ENCODE results near the gene ADORA2A.
"Not testable (repeated sequence)": the region's sequence is repeated elsewhere in the genome, so short reads cannot be mapped to it uniquely, and the experiment has no call there.

Gene ADORA2A

DNA sequence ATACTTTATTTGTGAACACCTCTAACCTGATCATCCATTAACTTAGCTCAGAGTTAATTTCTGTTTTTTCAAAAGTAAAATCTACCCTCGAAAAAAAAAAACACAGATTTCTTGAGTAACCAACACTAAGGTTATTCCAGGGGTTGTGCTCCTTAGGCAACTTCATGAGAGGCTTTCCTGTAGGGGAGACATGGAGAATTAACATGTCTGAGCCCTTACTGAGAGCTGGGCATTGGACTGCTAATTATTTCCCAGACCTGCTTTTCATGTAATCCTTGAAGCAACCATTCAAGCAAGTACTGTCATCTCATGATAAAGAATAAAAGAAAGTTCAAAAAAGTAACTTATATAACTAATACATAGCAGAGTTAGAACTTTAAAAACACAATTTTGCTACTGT, 54.2 kb downstream of the ADORA2A start:
- H3K36me3 ChIP-seq (ENCODE audit: insufficient read depth, low read length) = no peaks in the 10 kb centered on the region
- no peak overlapping the region for H3K9ac ChIP-seq (ENCODE audit: low read depth, low read length)
- H3K4me1 ChIP-seq (ENCODE audit: insufficient read depth, low read length) = peaks cover 18% of the 10 kb centered on the region
- no peaks in the 10 kb centered on the region for H3K9me3 ChIP-seq (ENCODE audit: control insufficient read depth, insufficient read depth, low read length)

DNA sequence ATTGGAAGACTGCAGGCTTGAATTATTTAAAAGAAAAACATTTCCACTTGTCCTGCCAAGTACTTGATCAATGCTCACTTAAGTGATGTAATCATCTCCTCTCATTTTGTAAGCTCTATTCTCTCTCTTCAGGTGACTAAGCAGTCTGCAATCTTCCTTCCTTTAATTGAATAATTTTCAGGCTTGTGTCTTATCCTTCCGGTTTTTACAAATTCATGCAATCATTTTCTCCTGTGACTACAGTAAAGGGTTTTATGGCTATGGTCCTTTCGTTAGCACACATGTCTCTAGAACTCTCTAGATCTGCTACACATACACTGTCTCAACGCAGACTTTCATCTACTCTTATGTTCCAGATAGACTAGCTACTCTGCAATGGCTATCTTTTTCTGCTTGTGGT, 55.2 kb downstream of the ADORA2A start:
- no peaks in the 10 kb centered on the region for H3K9me3 ChIP-seq (ENCODE audit: control insufficient read depth, insufficient read depth, low read length)
- H3K9ac ChIP-seq (ENCODE audit: low read depth, low read length) = no peak overlapping the region
- no peaks in the 10 kb centered on the region for H3K36me3 ChIP-seq (ENCODE audit: insufficient read depth, low read length)
- peaks cover 18% of the 10 kb centered on the region for H3K4me1 ChIP-seq (ENCODE audit: insufficient read depth, low read length)

DNA sequence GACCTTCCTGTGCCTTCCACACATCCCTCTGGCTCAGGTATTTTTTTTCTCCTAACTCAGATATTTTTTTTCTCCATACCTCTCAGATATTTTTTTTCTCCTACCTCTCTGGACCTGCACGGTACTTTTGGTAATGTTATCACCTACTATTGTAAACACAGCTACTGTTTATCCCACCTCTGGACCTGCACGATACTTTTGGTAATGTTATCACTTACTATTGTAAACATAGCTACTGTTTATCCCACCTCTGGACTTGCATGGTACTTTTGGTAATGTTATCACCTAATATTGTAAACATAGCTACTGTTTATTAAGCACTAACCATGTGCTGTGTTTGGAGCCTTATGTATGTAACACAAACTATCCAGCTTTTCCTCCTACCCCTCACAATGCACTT, 55.6 kb downstream of the ADORA2A start:
- Histone ChIP-seq H3K9ac (ENCODE audit: low read depth, low read length) (no peak overlapping the region), H3K9me3 (ENCODE audit: control insufficient read depth, insufficient read depth, low read length) (no peaks in the 10 kb centered on the region), H3K4me1 (ENCODE audit: insufficient read depth, low read length) (peaks cover 18% of the 10 kb centered on the region), H3K36me3 (ENCODE audit: insufficient read depth, low read length) (no peaks in the 10 kb centered on the region)

DNA sequence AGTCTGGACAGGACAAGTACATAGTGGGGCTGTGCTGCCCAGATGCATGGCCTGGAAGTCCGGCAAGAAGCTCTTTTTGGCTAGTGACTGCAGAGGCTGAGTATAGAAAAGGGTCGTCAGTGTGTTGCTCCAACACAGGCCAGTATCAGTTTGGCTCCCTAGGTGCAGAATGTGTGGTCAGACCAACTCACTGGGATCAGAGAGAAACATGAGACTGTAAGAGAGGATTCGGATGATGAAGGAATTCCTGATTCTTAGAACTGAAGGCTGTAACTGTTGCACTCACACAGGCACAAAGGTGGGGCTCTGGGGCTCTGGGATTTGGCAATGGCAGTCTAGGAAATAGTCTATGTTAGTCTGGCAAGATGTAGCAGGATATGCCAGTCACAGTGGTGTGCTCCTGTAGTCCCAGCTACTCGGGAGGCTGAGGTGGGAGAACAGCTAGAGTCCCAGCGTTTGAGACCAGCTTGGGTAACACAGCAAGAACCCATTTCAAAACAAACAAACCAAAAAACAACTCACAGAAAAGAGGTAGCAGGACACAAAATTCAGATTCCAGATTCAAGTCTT, 56.7 kb downstream of the ADORA2A start:
- no peaks in the 10 kb centered on the region for H3K36me3 ChIP-seq (ENCODE audit: insufficient read depth, low read length)
- H3K9me3 ChIP-seq (ENCODE audit: control insufficient read depth, insufficient read depth, low read length) = no peaks in the 10 kb centered on the region
- peaks cover 18% of the 10 kb centered on the region for H3K4me1 ChIP-seq (ENCODE audit: insufficient read depth, low read length)
- no peak overlapping the region for H3K9ac ChIP-seq (ENCODE audit: low read depth, low read length)

DNA sequence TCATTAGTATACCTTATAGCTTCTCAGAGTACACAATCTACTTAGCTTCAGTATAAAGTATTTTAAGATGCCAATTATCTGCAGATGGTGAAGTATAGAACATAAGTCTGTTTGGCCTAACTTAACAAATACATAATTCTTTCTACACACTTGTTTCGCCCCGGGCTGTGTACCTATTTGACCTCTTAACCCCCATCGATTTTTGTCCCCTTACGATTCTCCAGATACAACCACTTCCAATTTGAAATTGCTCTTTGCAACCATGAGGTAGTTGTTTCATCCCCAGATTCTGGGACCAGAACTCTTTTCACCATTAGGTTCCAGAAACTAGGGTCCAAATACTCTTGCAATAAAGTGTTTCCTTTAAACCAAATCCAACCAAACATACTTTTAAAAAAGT, 57.8 kb downstream of the ADORA2A start:
- Histone ChIP-seq H3K36me3 (ENCODE audit: insufficient read depth, low read length) (no peaks in the 10 kb centered on the region), H3K9ac (ENCODE audit: low read depth, low read length) (no peak overlapping the region), H3K9me3 (ENCODE audit: control insufficient read depth, insufficient read depth, low read length) (no peaks in the 10 kb centered on the region), H3K4me1 (ENCODE audit: insufficient read depth, low read length) (peaks cover 18% of the 10 kb centered on the region)

DNA sequence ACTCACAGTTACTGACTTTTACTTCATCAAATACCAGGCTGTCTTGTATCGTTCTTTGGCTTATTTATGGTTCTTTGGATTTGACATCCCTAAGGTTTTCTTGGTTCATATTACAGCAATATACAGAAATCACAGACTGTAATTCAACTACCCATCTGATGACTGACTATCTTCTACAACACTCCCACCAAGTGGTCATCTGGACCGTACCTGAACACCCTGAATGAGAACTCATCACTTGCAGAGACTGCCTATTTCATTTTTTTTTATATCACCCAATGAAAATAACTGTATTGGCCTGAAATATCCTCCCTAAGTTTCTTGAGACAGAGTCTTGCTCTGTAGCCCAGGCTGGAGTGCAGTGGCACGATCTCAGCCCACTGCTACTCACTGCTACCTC, 58.2 kb downstream of the ADORA2A start:
- Histone ChIP-seq H3K9me3 (ENCODE audit: control insufficient read depth, insufficient read depth, low read length) (no peaks in the 10 kb centered on the region), H3K4me1 (ENCODE audit: insufficient read depth, low read length) (peaks cover 18% of the 10 kb centered on the region), H3K9ac (ENCODE audit: low read depth, low read length) (no peak overlapping the region), H3K36me3 (ENCODE audit: insufficient read depth, low read length) (no peaks in the 10 kb centered on the region)

DNA sequence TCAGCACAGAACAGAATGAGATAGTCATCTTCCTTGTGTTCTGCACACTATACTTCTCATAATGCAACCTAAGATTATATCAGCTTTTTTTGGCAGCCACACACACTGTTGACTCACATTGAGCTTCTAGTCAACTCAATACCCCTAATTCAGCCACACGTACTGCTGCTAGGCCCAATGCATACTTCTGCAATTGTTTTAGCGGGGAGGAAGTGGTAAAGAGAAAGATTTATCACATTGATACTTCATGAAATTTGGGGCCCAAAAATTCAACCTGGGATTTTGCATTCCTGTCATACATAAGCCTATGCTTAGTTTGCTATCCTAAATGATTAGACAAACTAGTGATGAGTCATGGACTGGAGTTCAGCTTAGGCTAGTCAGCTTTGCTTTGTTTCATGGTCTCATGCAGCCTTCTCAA, 59.1 kb downstream of the ADORA2A start:
- H3K4me1 ChIP-seq (ENCODE audit: insufficient read depth, low read length) = peaks cover 14% of the 10 kb centered on the region
- no peaks in the 10 kb centered on the region for H3K36me3 ChIP-seq (ENCODE audit: insufficient read depth, low read length)
- H3K9ac ChIP-seq (ENCODE audit: low read depth, low read length) = no peak overlapping the region
- no peaks in the 10 kb centered on the region for H3K9me3 ChIP-seq (ENCODE audit: control insufficient read depth, insufficient read depth, low read length)

DNA sequence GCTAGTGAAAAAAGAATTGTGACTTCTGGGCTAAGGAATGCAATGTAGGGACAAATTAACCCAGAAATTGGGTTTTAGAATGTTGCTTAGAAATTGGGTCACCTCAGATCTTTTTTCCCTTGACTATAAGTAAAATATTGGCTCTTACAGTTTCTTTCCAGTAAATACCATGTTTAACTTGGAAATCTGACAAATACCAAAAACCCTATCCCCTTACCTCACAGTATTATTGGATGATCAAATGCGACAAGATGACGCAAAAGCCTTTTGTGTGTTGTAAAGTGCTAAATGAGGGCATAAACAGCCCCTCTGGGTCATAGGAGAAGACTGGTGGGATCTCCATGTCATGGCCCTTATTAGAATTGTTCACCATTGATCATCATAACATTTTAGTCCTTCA, 61.6 kb downstream of the ADORA2A start:
- H3K9ac ChIP-seq (ENCODE audit: low read depth, low read length) = no peak overlapping the region
- H3K36me3 ChIP-seq (ENCODE audit: insufficient read depth, low read length) = no peaks in the 10 kb centered on the region
- peaks cover 4% of the 10 kb centered on the region; the same call in 1 of the 2 replicates for H3K4me1 ChIP-seq (ENCODE audit: insufficient read depth, low read length)
- H3K9me3 ChIP-seq (ENCODE audit: control insufficient read depth, insufficient read depth, low read length) = no peaks in the 10 kb centered on the region

DNA sequence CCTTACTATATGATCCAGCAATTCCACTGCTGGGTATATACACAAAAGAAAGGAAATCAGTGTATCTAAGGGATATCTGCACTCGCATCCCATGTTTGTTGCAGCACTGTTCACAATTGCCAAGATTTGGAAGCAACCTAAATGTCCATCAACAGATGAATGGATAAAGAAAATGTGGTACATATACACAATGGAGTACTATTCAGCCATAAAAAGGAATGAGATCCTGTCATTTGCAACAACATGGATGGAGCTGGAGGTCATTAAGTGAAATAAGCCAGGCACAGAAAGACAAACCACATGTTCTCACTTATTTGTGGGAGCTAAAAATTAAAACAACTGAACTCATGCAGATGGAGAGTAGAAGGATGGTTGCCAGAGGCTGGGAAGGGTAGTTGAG, 62.0 kb downstream of the ADORA2A start:
- H3K4me1 ChIP-seq (ENCODE audit: insufficient read depth, low read length); H3K9me3 ChIP-seq (ENCODE audit: control insufficient read depth, insufficient read depth, low read length): not testable (repeated sequence)

More for the DNA sequence above, 62.0 kb downstream of the ADORA2A start:
- H3K36me3 ChIP-seq (ENCODE audit: insufficient read depth, low read length); H3K9ac ChIP-seq (ENCODE audit: low read depth, low read length): not testable (repeated sequence)

Measured in ES-I3 (cell line).